ENCODE results near the gene AGAP1.

DNA sequence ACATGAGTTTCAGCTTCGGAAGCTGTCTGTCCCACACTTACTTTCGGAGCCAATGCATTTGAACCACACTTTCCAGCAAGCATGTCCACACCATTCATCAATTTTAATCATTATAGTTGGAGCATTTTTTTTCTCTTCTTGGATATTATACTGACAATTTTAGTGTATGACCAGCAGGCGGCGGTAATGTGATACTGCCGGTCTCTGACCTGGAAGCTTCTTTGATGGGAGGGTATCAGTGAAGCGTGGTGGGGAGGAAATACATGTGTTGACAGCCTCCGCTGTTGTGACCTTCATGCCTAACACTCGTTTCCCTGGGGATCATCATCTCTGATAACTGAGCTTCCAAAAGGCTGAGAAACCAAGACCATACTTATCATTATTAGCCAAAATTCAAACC, 442.6 kb downstream of the AGAP1 start:
- TF ChIP-seq, protein P1, sequence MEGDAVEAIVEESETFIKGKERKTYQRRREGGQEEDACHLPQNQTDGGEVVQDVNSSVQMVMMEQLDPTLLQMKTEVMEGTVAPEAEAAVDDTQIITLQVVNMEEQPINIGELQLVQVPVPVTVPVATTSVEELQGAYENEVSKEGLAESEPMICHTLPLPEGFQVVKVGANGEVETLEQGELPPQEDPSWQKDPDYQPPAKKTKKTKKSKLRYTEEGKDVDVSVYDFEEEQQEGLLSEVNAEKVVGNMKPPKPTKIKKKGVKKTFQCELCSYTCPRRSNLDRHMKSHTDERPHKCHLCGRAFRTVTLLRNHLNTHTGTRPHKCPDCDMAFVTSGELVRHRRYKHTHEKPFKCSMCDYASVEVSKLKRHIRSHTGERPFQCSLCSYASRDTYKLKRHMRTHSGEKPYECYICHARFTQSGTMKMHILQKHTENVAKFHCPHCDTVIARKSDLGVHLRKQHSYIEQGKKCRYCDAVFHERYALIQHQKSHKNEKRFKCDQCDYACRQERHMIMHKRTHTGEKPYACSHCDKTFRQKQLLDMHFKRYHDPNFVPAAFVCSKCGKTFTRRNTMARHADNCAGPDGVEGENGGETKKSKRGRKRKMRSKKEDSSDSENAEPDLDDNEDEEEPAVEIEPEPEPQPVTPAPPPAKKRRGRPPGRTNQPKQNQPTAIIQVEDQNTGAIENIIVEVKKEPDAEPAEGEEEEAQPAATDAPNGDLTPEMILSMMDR (IDR thresholded peaks at IDR 0.05) = peak; percentile 53
- TF ChIP-seq RAD21 (conservative IDR thresholded peaks at IDR 0.05 in 1 of 2, IDR thresholded peaks at IDR 0.05 in 1 of 2) (peak; percentile 50 to 57; a peak in 4 of 5 replicates), BHLHE40 (IDR thresholded peaks at IDR 0.05; ENCODE audit: low read depth, low read length) (no peak), CHD2 (IDR thresholded peaks at IDR 0.05; ENCODE audit: low read length, partially characterized antibody) (no peak), HDAC2 (IDR thresholded peaks at IDR 0.05) (no peak), NPAS2 (CRISPR knock-in tag; IDR thresholded peaks at IDR 0.05; ENCODE audit: borderline replicate concordance) (no peak), POLR2A (IDR thresholded peaks at IDR 0.05; ENCODE audit: low read length) (no peak)

Data from A549 (cell line).